Placental epithelial cell (primary cell): ENCODE results near the gene MCM6. TPM values are rescaled to one million over a fixed set of nuclear protein-coding genes. Genes with fewer than 3 reads are reported as not detected.

Source experiments
- small RNA-seq: library from RNA; depleted of rRNA; stranded (forward); fragments of <200 nt; gene quantifications from one replicate; pipeline ENCODE3, GENCODE V24; 2012
- total RNA-seq: library from RNA; depleted of rRNA; stranded (reverse); fragments of >200 nt; gene quantifications from 2 replicates; pipeline ENCODE4 v1.2.3, GENCODE V29; 2012

The MCM6 gene
- total RNA-seq, result 8.1 and 8.6 TPM in 2 replicates

DNA sequence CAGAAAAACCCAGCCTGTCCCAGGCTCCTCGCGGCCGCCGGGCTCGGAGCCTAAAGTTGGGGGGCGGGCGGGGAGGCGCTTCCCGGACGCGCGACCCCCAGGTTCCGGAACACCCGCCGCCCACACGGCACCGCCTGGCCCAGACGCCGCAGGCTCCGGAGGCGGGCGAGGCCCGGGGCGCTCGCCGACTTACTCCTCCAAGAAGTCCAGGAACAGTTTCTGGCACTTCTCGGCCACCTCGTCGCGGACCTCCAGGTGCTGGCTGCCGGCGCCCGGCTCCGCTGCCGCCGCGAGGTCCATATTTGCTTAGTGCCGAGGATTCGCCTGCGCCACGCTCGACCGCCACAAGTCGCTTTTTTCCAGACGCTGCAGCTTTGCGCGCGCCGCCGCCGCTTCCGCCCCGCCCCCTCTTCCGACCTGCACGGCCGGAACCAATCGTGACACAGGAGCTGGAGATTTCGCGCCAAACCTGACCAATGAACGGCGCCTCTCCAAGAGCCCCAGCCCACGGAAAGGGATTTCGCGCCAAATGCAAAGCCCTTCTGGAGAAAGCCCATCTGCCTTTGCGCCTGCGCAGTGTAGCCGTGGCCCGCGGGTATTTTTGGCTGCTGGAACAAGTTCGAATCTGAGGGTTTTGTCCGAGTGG is at the start of gene MCM6:
TSS of gene MCM6 (minus strand) at position 378 of the 646 bp plus-strand sequence. CDS start at position 300, 78 bp downstream.

GRCh38 chr2:135836596-135837270 is 39.5 kb downstream of the MCM6 start, which contains the start of gene LCT:
Gene LCT, minus strand, starts transcription at chr2:135837184. Its CDS starts 15 bp downstream, at chr2:135837169.

Small RNAs within 50 kb of the gene (small RNA-seq; reads per million reads assigned to genes)
- not detected for gene RF00019

Other genes starting within 250 kb of the MCM6 start
- 44.8 and 55.4 TPM in 2 replicates for gene UBXN4, start 134.6 kb downstream of the MCM6 start, total RNA-seq
- gene LCT, start 39.3 kb downstream of the MCM6 start, total RNA-seq, result under 0.01 TPM in 1 of 2 replicates, not detected in the other
- 74.6 and 95.8 TPM in 2 replicates for gene DARS1, start 109.2 kb upstream of the MCM6 start, total RNA-seq
- gene CXCR4, start 241.7 kb upstream of the MCM6 start, total RNA-seq, result not detected in 2 replicates